ENCODE data around the gene YPEL1.

GRCh38 chr22:21698430-21699329, 36.9 kb downstream of the YPEL1 start:
- TF ChIP-seq POLR2AphosphoS5 (IDR thresholded peaks at IDR 0.05; ENCODE audit: low read depth, low read length): no peak
- 0 out of 2 replicates have a peak, but pooled peaks have one; percentile 28 for TF ChIP-seq POLR2A (IDR thresholded peaks at IDR 0.05; ENCODE audit: low read depth, low read length)
- TF ChIP-seq TAF1 (IDR thresholded peaks at IDR 0.05; ENCODE audit: low read depth, low read length): no peak

All from GM12891 (cell line).